HCT116 (cell line): ENCODE results near the gene ATOH8. TPM values are rescaled to one million over a fixed set of nuclear protein-coding genes. Genes with fewer than 3 reads are reported as not detected.

Experiments used
- ATAC-seq: fragments of 200-7000 bp; cut with Tn5 transposase; 2 replicates; pipeline ENCODE4 v1.9.1; 2020; ENCODE audit warnings: mild to moderate bottlenecking, moderate library complexity
- BruUV-seq: library from RNA; stranded (reverse); fragments of 400-500 nt; replicated peaks from 2 replicates; lab custom pipeline; 2021; lab: Mats Ljungman, UMichigan
- CTCF ChIA-PET: fragments of 300-600 bp; sonication (Branson Sonifier 250); formaldehyde crosslinking; loops from one replicate; lab custom pipeline; 2021; ENCODE audit warnings: antibody characterized with exemption; lab: Charles Lee
- POLR2A ChIA-PET: fragments of 300-600, 350-600 bp; sonication (Branson Sonifier 250); formaldehyde crosslinking; loops from one replicate; lab custom pipeline; 2021; ENCODE audit warnings: antibody characterized with exemption; lab: Charles Lee
- RAD21 ChIA-PET, 2 experiments: fragments of 300-600 bp; sonication (Branson Sonifier 250); formaldehyde crosslinking; loops; one replicate each; lab custom pipeline; 2023; ENCODE audit warnings: low total read pairs in 2 of 2; ENCODE audit not compliant: uncharacterized antibody in 2 of 2, unreplicated experiment in 2 of 2, low non-redundant PET in 1 of 2; lab: Charles Lee
- DNase-seq: peaks from one replicate; pipeline ENCODE4 v3.0.0-alpha.2; 2010; ENCODE audit warnings: low read depth, low spot score
- H2AFZ ChIP-seq: fragments of 200-600 bp; shearing (Covaris generic), sonication (generic); 2 replicates; pipeline ENCODE4 v1.6.1; 2017; ENCODE audit warnings: low read depth, mixed run types, mixed read lengths, antibody characterized with exemption, low read length; ENCODE audit not compliant: poor library complexity, severe bottlenecking
- H3K27ac ChIP-seq: 2 replicates; pipeline ENCODE4 v1.5.1; 2012; ENCODE audit warnings: low read depth, low read length
- H3K27me3 ChIP-seq: fragments of 200-600 bp; sonication (generic); 2 replicates; pipeline ENCODE4 v1.6.1; 2016; ENCODE audit warnings: mixed run types, low read length, mixed read lengths; ENCODE audit not compliant: insufficient read depth
- H3K36me3 ChIP-seq, 2 experiments: fragments of 200-500 bp in 1 of 2; fragments of 200-600 bp in 1 of 2; sonication (Bioruptor generic) in 1 of 2; sonication (generic) in 1 of 2; 2 replicates each; pipeline versions ENCODE4 v1.5.1 to v1.6.1; 2014 to 2016; ENCODE audit warnings: low read length in 2 of 2, inconsistent platforms in 1 of 2, mixed read lengths in 1 of 2, mixed run types in 1 of 2; ENCODE audit not compliant: insufficient read depth in 2 of 2, control insufficient read depth in 1 of 2
- H3K4me1 ChIP-seq, 2 experiments: fragments of 200-600 bp in 1 of 2; sonication (generic) in 1 of 2; 2 replicates each; pipeline versions ENCODE4 v1.5.1 to v1.6.1; 2012 to 2017; ENCODE audit warnings: low read length in 2 of 2, inconsistent platforms in 1 of 2, mild to moderate bottlenecking in 1 of 2, mixed read lengths in 1 of 2, mixed run types in 1 of 2, moderate library complexity in 1 of 2; ENCODE audit not compliant: insufficient read depth in 2 of 2, control insufficient read depth in 1 of 2
- H3K4me2 ChIP-seq: fragments of 200-600 bp; sonication (generic); 2 replicates; pipeline ENCODE4 v1.6.1; 2017; ENCODE audit warnings: mixed run types, low read length, mixed read lengths
- H3K4me3 ChIP-seq, 2 experiments: fragments of 200-600 bp in 1 of 2; sonication (generic) in 1 of 2; replicated peaks in 1 of 2; 2 replicates each; pipeline ENCODE4 v1.5.1; 2011 to 2016; ENCODE audit warnings: low read length in 2 of 2, control low read depth in 1 of 2, low read depth in 1 of 2, mild to moderate bottlenecking in 1 of 2, mixed read lengths in 1 of 2, mixed run types in 1 of 2
- H3K79me2 ChIP-seq: fragments of 200-600 bp; sonication (generic); 2 replicates; pipeline ENCODE4 v1.6.1; 2017; ENCODE audit warnings: mild to moderate bottlenecking, mixed run types, low read length, moderate library complexity, mixed read lengths; ENCODE audit not compliant: insufficient read depth
- H3K9ac ChIP-seq: fragments of 200-600 bp; sonication (generic); 2 replicates; pipeline ENCODE4 v1.6.1; 2016; ENCODE audit warnings: low read length, mixed read lengths
- H3K9me2 ChIP-seq: fragments of 200-600 bp; sonication (generic), shearing (Covaris generic); 2 replicates; pipeline ENCODE4 v1.6.1; 2017; ENCODE audit warnings: mixed run types, mild to moderate bottlenecking, moderate library complexity; ENCODE audit not compliant: insufficient read depth
- H3K9me3 ChIP-seq, 2 experiments: fragments of 200-500 bp in 1 of 2; fragments of 200-600 bp in 1 of 2; sonication (Bioruptor generic) in 1 of 2; sonication (generic) in 1 of 2; 2 replicates each; pipeline ENCODE4 v1.6.1; 2014 to 2017; ENCODE audit warnings: low read length in 2 of 2, mixed read lengths in 2 of 2, inconsistent platforms in 1 of 2, low read depth in 1 of 2, mild to moderate bottlenecking in 1 of 2, mixed run types in 1 of 2, moderate library complexity in 1 of 2; ENCODE audit not compliant: control insufficient read depth in 1 of 2, insufficient read depth in 1 of 2
- H4K20me1 ChIP-seq: fragments of 200-600 bp; sonication (generic), shearing (Covaris generic); 2 replicates; pipeline ENCODE4 v1.6.1; 2017; ENCODE audit warnings: mixed run types, mild to moderate bottlenecking, moderate library complexity; ENCODE audit not compliant: insufficient read depth
- CBX3 ChIP-seq: IDR thresholded peaks from 2 replicates; pipeline ENCODE4 v1.6.1; 2012; ENCODE audit warnings: low read depth
- CEBPB ChIP-seq: IDR thresholded peaks from 2 replicates; pipeline ENCODE4 v1.6.1; 2012; ENCODE audit warnings: low read depth
- EGR1 ChIP-seq: IDR thresholded peaks from 2 replicates; pipeline ENCODE4 v1.6.1; 2012; ENCODE audit warnings: low read depth
- ELF1 ChIP-seq: IDR thresholded peaks from 2 replicates; pipeline ENCODE4 v1.6.1; 2012; ENCODE audit warnings: low read depth, borderline replicate concordance
- EZH2phosphoT487 ChIP-seq: fragments of 200-600 bp; IDR thresholded peaks from 2 replicates; pipeline ENCODE4 v1.6.1; 2018; ENCODE audit warnings: antibody characterized with exemption, borderline replicate concordance
- FOSL1 ChIP-seq: IDR thresholded peaks from 2 replicates; pipeline ENCODE4 v1.6.1; 2012; ENCODE audit warnings: low read depth
- JUND ChIP-seq: IDR thresholded peaks from 2 replicates; pipeline ENCODE4 v1.6.1; 2012
- POLR2AphosphoS5 ChIP-seq: IDR thresholded peaks from 2 replicates; pipeline ENCODE4 v1.6.1; 2011; ENCODE audit warnings: mild to moderate bottlenecking, low read depth, low read length, moderate library complexity
- RAD21 ChIP-seq: IDR thresholded peaks from 2 replicates; pipeline ENCODE4 v1.6.1; 2012; ENCODE audit warnings: low read depth, mild to moderate bottlenecking
- SIN3A ChIP-seq: IDR thresholded peaks from 2 replicates; pipeline ENCODE4 v1.6.1; 2012; ENCODE audit warnings: low read depth
- SP1 ChIP-seq: IDR thresholded peaks from 2 replicates; pipeline ENCODE4 v1.6.1; 2012; ENCODE audit warnings: low read depth
- YY1 ChIP-seq: IDR thresholded peaks from 2 replicates; pipeline ENCODE4 v1.6.1; 2011; ENCODE audit warnings: low read length, low read depth, moderate library complexity, mild to moderate bottlenecking; ENCODE audit not compliant: insufficient replicate concordance; ENCODE audit errors: extremely low read depth
- ZFX ChIP-seq: fragments of 450-650 bp; IDR thresholded peaks from 2 replicates; pipeline ENCODE4 v1.6.1; 2017
- ZNF274 ChIP-seq: fragments of 200-500 bp; sonication (Bioruptor generic); IDR thresholded peaks from 2 replicates; pipeline ENCODE4 v1.6.1; 2014; ENCODE audit warnings: mild to moderate bottlenecking, low read depth, low read length, inconsistent platforms
- intact Hi-C: fragments of 100-400 bp; cut with micrococcal nuclease; formaldehyde crosslinking; loops from 2 replicates; pipeline ENCODE4 v1.10.0; 2022
- total RNA-seq: library from RNA; stranded (reverse); gene quantifications from one replicate; pipeline ENCODE4 v1.2.1, GENCODE V29; 2021; ENCODE audit not compliant: unreplicated experiment
- TF ChIP-seq, protein P1 (sequence below): IDR thresholded peaks from 2 replicates; pipeline ENCODE4 v1.6.1; 2012
- TF ChIP-seq, protein P2 (sequence below): IDR thresholded peaks from 2 replicates; pipeline ENCODE4 v1.6.1; 2012
- TF ChIP-seq, protein P3 (sequence below): IDR thresholded peaks from 2 replicates; pipeline ENCODE4 v1.6.1; 2011; ENCODE audit warnings: mild to moderate bottlenecking, low read length, moderate library complexity; ENCODE audit not compliant: insufficient replicate concordance; ENCODE audit errors: extremely low read depth

ATOH8 gene
- total RNA-seq, 1 experiment from 2014 or later: 0.74 TPM

DNA sequence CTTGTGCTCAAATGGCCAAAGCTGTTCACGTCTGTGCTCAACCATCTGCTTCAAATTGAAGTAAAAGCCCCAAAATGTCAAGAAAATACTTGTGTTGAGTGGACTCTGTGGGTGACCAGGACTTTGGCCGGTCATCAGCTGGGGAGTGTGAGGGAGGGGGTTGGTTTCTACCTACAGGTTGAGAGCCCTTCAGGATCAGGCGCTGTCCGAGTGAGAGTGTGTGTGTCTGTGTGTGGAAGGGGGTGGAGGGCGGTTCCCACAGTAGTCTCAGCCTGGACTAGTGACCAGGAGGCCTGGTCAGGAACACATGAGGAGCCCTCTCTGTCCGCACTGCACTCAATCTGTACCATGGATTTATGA, 34.2 kb downstream of the ATOH8 start (continued):
- TF ChIP-seq YY1 (no peak), CBX3 (no peak), POLR2AphosphoS5 (no peak), SIN3A (no peak), EGR1 (no peak), ELF1 (no peak), JUND (no peak), ZNF274 (no peak), SP1 (no peak), EZH2phosphoT487 (no peak)
- TF ChIP-seq, protein P1, sequence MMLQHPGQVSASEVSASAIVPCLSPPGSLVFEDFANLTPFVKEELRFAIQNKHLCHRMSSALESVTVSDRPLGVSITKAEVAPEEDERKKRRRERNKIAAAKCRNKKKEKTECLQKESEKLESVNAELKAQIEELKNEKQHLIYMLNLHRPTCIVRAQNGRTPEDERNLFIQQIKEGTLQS: no peak
- TF ChIP-seq, protein P2, sequence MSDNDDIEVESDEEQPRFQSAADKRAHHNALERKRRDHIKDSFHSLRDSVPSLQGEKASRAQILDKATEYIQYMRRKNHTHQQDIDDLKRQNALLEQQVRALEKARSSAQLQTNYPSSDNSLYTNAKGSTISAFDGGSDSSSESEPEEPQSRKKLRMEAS: no peak

DNA sequence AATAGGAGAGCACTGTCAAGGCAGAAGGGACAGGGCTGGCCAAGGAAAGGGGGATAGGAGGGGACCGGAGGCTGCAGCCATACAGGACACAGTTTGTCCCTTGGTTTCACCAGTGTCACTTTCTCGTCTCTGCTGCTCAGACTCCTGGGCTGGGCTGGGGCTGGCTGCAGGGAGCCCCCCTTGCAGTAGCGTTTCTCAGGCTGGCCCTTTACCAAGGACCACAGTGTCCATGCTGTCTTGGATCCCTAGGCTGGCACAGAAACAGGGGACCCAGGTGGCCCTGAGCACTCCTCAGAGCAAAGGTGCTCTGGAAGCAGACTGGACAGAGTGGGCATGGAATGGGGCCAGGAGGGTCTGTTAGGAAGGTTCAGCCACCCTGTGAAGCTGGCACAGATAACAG, 34.8 kb downstream of the ATOH8 start:
- H3K27me3 ChIP-seq: peaks cover 4% of the 10 kb centered on the region; the same call in 1 of the 2 replicates
- H4K20me1 ChIP-seq: no peaks in the 10 kb centered on the region
- no TSS peak for BruUV-seq
- H3K9me3 ChIP-seq: no peaks in the 10 kb centered on the region
- ChIA-PET RAD21 (no interaction called here), CTCF (no interaction called here), POLR2A (no interaction called here)
- H3K36me3 ChIP-seq: no peaks in the 10 kb centered on the region
- H3K9ac ChIP-seq: no peak overlapping the region
- no peak overlapping the region for H2AFZ ChIP-seq
- DNase-seq (no peak), ATAC-seq (no peak)
- H3K27ac ChIP-seq: no peak overlapping the region
- H3K4me3 ChIP-seq: no peak overlapping the region
- intact Hi-C loops: no loop called here
- peaks cover 8 to 10% of the 10 kb centered on the region in 2 experiments for H3K4me1 ChIP-seq
- TF ChIP-seq, protein P3, sequence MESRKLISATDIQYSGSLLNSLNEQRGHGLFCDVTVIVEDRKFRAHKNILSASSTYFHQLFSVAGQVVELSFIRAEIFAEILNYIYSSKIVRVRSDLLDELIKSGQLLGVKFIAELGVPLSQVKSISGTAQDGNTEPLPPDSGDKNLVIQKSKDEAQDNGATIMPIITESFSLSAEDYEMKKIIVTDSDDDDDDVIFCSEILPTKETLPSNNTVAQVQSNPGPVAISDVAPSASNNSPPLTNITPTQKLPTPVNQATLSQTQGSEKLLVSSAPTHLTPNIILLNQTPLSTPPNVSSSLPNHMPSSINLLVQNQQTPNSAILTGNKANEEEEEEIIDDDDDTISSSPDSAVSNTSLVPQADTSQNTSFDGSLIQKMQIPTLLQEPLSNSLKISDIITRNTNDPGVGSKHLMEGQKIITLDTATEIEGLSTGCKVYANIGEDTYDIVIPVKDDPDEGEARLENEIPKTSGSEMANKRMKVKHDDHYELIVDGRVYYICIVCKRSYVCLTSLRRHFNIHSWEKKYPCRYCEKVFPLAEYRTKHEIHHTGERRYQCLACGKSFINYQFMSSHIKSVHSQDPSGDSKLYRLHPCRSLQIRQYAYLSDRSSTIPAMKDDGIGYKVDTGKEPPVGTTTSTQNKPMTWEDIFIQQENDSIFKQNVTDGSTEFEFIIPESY: no peak
- TF ChIP-seq EZH2phosphoT487 (no peak), FOSL1 (no peak), JUND (no peak), ZFX (no peak), EGR1 (no peak), CEBPB (no peak), RAD21 (no peak), ZNF274 (no peak), YY1 (no peak)
- no peak overlapping the region for H3K4me2 ChIP-seq
- H3K9me2 ChIP-seq: no peaks in the 10 kb centered on the region
- H3K79me2 ChIP-seq: no peaks in the 10 kb centered on the region
